ENCODE data around the gene NHLH1.

DNA sequence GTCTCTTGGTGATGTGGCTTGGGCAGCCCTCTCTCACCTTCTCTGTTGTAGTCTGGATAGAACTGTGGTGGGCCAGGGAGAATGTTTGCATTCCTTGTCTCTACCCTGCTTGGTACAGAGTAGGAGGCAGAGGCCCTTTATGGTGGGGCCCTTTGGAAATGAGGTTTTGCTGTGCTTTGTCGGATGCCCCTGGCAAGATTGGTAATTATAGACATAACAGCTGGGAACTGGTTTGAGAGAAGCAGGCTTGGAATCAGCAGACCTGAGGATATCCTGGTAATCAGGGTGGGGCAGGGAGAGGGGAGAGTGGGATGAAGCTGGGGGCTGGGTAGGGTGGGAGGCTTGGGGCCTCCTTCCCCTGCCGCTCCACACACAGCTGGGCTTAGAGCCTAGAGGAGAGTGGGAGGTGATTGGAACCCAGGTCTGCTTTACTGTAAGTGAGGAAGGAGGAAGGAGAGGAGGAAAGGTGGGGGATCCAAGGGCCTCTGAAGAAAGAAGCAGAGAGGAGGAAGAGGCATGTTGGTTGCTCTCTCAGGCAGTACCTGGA lies 38.5 kb downstream of the NHLH1 start:
- TF ChIP-seq, protein P1, sequence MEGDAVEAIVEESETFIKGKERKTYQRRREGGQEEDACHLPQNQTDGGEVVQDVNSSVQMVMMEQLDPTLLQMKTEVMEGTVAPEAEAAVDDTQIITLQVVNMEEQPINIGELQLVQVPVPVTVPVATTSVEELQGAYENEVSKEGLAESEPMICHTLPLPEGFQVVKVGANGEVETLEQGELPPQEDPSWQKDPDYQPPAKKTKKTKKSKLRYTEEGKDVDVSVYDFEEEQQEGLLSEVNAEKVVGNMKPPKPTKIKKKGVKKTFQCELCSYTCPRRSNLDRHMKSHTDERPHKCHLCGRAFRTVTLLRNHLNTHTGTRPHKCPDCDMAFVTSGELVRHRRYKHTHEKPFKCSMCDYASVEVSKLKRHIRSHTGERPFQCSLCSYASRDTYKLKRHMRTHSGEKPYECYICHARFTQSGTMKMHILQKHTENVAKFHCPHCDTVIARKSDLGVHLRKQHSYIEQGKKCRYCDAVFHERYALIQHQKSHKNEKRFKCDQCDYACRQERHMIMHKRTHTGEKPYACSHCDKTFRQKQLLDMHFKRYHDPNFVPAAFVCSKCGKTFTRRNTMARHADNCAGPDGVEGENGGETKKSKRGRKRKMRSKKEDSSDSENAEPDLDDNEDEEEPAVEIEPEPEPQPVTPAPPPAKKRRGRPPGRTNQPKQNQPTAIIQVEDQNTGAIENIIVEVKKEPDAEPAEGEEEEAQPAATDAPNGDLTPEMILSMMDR (IDR thresholded peaks at IDR 0.05) = no peak
- TF ChIP-seq POLR2A (IDR thresholded peaks at IDR 0.05) = no peak
